H1 (cell line): ENCODE results near the gene PLEKHG4. TPM values are rescaled to one million over a fixed set of nuclear protein-coding genes. Genes with fewer than 3 reads are reported as not detected.

ENCODE experiments used
- CBX8 ChIP-seq: fragments of 300-800, 300-1000 bp; sonication (generic); IDR thresholded peaks from 2 replicates; pipeline ENCODE4 v1.7.1; 2016; ENCODE audit warnings: low read depth, low read length, borderline replicate concordance
- GABPA ChIP-seq: IDR thresholded peaks from 2 replicates; pipeline ENCODE4 v1.6.1; 2011; ENCODE audit warnings: mild to moderate bottlenecking, low read length, moderate library complexity, borderline replicate concordance; ENCODE audit not compliant: insufficient read depth
- KDM1A ChIP-seq: fragments of 200-600, 300-600 bp; sonication (generic); IDR thresholded peaks from 2 replicates; pipeline ENCODE4 v1.7.1; 2016; ENCODE audit warnings: mild to moderate bottlenecking, low read length, borderline replicate concordance
- SRF ChIP-seq: IDR thresholded peaks from 2 replicates; pipeline ENCODE4 v1.6.1; 2011; ENCODE audit warnings: mild to moderate bottlenecking, low read depth, low read length, moderate library complexity
- polyA plus RNA-seq, 7 experiments: library from polyadenylated mRNA; depleted of rRNA in 3 of 7; stranded (reverse) in 5 of 7; unstranded in 2 of 7; fragments of >200 nt in 5 of 7; fragments of 200-250 nt in 2 of 7; gene quantifications; 1 replicate in 5 of 7; 2 replicates in 1 of 7; 4 replicates in 1 of 7; pipeline versions ENCODE4 v1.2.1 to v1.2.3, GENCODE V29; 2011 to 2013; ENCODE audit warnings: missing spikeins in 2 of 7, mixed read lengths in 2 of 7
- total RNA-seq: library from RNA; stranded (reverse); fragmentation: NEBNext Ultra II Directional; extraction: Animal tissue kit (Norgen Biotek cat#: 25700); gene quantifications from 2 replicates; pipeline ENCODE4 v1.2.1, GENCODE V29; 2021

The PLEKHG4 gene
- total and polyA plus RNA-seq, 2 of the 8 experiments (the other 6 are each of a cell fraction or from before 2014, with no cell fraction given) = 7.7 to 11.1 TPM

DNA sequence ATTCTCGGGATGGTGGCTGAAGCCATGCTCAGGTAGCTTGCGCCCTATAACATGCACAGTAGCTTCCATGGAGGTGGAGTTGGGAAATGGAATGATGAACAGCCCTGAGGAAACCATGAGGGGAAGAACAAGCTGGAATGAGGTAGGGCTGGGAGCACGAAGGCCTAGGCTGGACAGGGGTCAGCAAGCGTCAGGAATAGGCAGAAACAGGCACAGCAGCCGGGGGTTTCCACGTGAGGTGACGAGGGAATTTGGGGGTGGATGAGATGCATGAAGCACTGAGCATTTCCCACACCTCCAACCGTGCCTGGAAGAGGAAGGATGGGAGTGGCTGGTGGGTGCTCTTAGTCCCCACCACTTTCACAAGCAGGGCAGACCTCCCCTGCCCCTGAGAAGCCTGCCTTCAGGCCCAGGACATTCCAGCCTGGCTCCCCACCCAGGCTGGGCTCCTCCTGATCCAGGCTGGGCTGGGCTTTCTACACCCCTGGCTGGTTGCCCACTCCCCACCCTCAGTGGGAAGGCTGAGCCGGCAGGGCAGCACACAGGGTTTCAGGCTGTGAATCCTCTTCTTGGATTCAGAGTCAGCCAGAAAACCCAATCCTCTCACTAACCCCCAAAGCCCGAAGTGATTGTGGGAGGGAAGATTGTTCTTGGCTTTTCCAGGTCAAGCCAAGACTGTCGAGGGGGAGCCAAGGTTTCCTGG, 21.9 kb downstream of the PLEKHG4 start (continued):
- TF ChIP-seq CBX8 = no peak
- TF ChIP-seq GABPA = no peak
- TF ChIP-seq SRF = no peak
- TF ChIP-seq KDM1A = no peak
